Activated naive CD8-positive, alpha-beta T cell treated with anti-CD3 and anti-CD28 coated beads, Interleukin-2, amount 10 ng/mL, durations not matched to agents 7 days and 5 days (primary cell): ENCODE data around the gene CDIP1. TPM values are rescaled to one million over a fixed set of nuclear protein-coding genes. Genes with fewer than 3 reads are reported as not detected.

Experiments used
- ATAC-seq: fragments of 150-1000 bp; cut with Tn5 transposase; one replicate; pipeline ENCODE4 v1.10.0; 2021; ENCODE audit warnings: low read depth, moderate library complexity
- POLR2A ChIA-PET: fragments of 350-600 bp; sonication (Branson Sonifier 250); formaldehyde crosslinking; loops from one replicate; lab custom pipeline; 2021; ENCODE audit warnings: antibody characterized with exemption; lab: Charles Lee
- DNase-seq: peaks from one replicate; pipeline ENCODE4 v3.0.0; 2021
- H3K27ac Mint-ChIP-seq: one replicate; pipeline ENCODE4 v1.8.0; 2022; ENCODE audit warnings: mild to moderate bottlenecking, mixed read lengths
- H3K27me3 Mint-ChIP-seq: one replicate; pipeline ENCODE4 v1.8.0; 2022; ENCODE audit warnings: mild to moderate bottlenecking, moderate library complexity, mixed read lengths
- H3K36me3 Mint-ChIP-seq: one replicate; pipeline ENCODE4 v1.8.0; 2021; ENCODE audit warnings: mild to moderate bottlenecking, mixed read lengths
- H3K4me1 Mint-ChIP-seq: one replicate; pipeline ENCODE4 v1.8.0; 2021; ENCODE audit warnings: mixed read lengths
- H3K4me3 Mint-ChIP-seq: one replicate; pipeline ENCODE4 v1.8.0; 2022; ENCODE audit warnings: mild to moderate bottlenecking, moderate library complexity, mixed read lengths
- H3K9me3 Mint-ChIP-seq: one replicate; pipeline ENCODE4 v1.8.0; 2021; ENCODE audit warnings: mixed read lengths
- total RNA-seq, 2 experiments: library from RNA; stranded (reverse); gene quantifications; one replicate each; pipeline ENCODE4 v1.2.3, GENCODE V29; 2021

The CDIP1 gene
- total RNA-seq, 2 experiments from 2014 or later = 36.3 to 42.1 TPM

DNA sequence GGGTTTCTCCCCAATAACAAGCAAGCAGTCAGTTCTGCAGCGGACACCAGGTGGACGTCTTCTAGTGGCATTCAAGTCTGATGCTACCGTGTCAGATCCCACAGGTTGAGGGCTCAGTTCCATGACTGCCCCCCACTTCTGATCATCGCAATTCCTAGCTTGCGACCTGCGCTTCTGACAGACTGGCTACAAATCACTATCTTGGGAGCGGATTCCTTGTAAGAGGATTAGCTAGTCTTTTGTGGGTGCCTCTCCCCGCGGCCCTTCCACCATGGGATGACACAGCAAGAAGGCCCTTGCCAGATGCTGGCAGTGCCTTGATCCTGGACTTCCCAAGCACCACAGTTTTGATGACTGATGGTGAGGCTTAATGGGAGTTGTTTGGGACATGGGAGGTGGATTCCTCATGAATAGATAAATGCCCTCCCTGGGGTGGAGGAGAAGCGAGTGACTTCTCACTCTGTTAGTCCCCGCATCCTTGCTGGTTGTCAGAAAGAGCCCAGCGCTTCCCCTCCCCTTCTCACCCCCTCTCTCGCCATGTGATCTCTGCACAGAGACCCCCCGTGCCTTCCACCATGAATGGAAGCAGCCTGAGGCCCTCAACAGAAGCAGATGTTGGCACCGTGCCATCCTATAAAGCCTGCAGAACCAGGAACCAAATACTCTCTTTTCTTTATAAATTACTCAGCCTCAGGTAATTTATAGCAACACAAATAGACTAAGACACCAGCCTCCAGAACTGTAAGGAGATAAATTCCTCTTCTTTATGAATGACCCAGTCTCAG is 19.1 kb downstream of the CDIP1 start:
- POLR2A ChIA-PET = interaction anchor here (0.5 kb wide), 1 partner anchor 32 kb away, joined by 3 read pairs; no protein-coding TSS in a partner anchor
- no peak for DNase-seq
- Mint-ChIP-seq H3K9me3 (no peaks in the 10 kb centered on the region), H3K4me3 (no peak overlapping the region), H3K36me3 (peaks cover 11% of the 10 kb centered on the region), H3K27ac (peak overlapping the region; percentile 19), H3K27me3 (no peaks in the 10 kb centered on the region), H3K4me1 (peaks cover 36% of the 10 kb centered on the region)
- ATAC-seq = no peak

DNA sequence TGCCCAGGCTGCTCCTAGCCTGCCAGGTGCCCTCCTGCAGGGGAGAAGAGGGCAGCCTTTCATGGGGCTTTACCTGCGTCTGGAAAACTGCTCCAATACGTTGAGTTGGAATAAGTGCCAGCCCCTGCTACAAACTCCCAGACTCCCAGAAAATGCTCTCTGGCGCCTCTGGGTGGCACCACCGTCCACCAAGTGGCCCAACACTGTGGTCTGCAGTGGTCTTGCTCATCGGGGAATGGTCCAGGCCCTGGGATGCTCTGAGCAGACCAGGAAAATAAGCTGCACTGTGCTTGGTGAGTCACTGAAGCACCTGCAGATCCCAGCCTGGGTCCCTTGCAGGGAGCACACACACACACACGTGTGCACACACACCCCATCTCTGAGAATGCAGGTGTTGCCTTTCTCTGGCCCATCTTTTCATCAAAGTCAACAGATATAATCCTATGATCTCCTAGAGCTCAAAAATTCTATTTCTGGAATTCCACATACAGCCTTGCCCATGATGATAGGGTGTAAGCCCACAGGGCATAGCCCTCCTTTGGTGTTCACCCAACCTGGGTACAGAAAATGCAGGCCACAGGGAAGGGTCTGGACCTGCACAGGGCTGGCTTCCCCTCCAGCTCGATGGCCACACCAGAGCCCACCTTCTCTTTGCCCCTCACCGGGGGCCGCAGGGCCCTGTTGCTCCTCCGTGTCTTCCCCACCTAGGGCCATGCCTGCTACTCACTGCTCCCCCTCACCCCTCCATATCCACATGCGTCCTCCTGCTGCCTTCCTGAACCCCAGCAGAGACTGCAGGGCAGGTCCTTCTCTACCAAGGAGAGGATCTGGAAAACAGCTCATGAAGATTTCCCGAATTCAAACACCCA is 20.5 kb downstream of the CDIP1 start:
- Mint-ChIP-seq H3K9me3 (no peaks in the 10 kb centered on the region), H3K27me3 (no peaks in the 10 kb centered on the region), H3K4me1 (peaks cover 43% of the 10 kb centered on the region), H3K27ac (peak overlapping the region; percentile 80), H3K4me3 (no peak overlapping the region), H3K36me3 (peaks cover 9% of the 10 kb centered on the region)
- ATAC-seq (no peak), DNase-seq (no peak)
- POLR2A ChIA-PET = no interaction called here

- ATAC-seq = no peak
- POLR2A ChIA-PET = interaction anchor here (0.7 to 2.5 kb wide), 8 partner anchors 10 to 219 kb away, joined by 3 to 21 read pairs (median 4); partner anchors contain the start of genes CDIP1, CORO7, DNAAF8 and HMOX2
These were observed 22.9 kb downstream of the CDIP1 start for GRCh38 chr16:4515611-4516233.

DNA sequence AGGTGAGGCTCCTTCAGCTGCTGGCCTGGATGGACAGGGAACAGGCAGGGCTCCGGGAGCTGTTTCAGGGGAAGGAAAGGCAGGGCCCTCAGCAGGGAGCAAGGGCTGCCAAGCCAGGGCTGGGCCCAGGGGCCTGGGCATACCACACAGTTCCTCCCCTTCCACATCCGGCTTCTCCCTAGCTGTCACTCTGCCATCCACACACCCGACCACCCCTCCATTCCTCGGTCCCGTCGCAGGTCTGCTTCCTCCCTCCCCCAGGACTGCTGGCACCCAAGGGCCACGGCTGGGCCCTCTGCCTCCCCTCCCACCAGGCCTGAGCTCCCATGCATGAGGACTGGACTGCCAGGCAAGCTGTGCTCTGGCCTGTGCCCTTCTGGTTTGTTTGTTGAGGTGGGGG is 24.0 kb downstream of the CDIP1 start:
- ATAC-seq (peak; percentile 27), DNase-seq (peak; percentile 46)
- Mint-ChIP-seq H3K4me1 (peaks cover 51% of the 10 kb centered on the region), H3K36me3 (peaks cover 19% of the 10 kb centered on the region), H3K9me3 (no peaks in the 10 kb centered on the region), H3K27ac (peak overlapping the region; percentile 87), H3K4me3 (peak overlapping the region; percentile 77), H3K27me3 (no peaks in the 10 kb centered on the region)
- POLR2A ChIA-PET = interaction anchor here (0.9 to 2.5 kb wide), 8 partner anchors 9 to 220 kb away, joined by 3 to 21 read pairs (median 4); partner anchors contain the start of genes CDIP1, DNAAF8 and HMOX2

More at GRCh38 chr16:4515611-4516233, 22.9 kb downstream of the CDIP1 start:
- Mint-ChIP-seq H3K4me1 (peaks cover 51% of the 10 kb centered on the region), H3K36me3 (peaks cover 15% of the 10 kb centered on the region), H3K4me3 (peak overlapping the region; percentile 77), H3K27ac (peak overlapping the region; percentile 87), H3K27me3 (no peaks in the 10 kb centered on the region), H3K9me3 (no peaks in the 10 kb centered on the region)
- no peak for DNase-seq

DNA sequence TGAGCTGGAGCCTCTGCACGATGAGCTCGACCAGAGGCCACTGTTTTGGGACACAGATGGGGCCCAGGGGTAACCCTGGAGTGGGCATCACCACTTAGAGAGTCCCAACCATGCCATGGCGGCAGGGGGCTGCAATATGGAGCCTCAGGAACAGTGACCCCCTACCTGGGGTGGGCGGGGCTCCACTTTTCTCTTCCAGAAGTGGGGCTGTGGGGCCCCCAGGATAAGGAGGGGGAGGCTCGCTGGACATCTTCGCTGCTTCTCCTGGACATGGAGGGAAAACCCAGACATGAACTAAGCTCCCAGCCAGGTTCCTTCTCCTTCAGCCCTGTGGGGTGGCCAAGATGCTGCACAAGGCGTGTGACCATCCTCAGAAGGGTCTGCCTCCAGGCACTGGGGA is 24.7 kb downstream of the CDIP1 start:
- DNase-seq = no peak
- POLR2A ChIA-PET = interaction anchor here (2.0 to 2.5 kb wide), 4 partner anchors 8 to 37 kb away, joined by 5 to 21 read pairs (median 12); partner anchors contain the start of genes CDIP1 and HMOX2
- no peak for ATAC-seq
- H3K27ac Mint-ChIP-seq = peak overlapping the region; percentile 87
- H3K36me3 Mint-ChIP-seq = peaks cover 21% of the 10 kb centered on the region
- peaks cover 51% of the 10 kb centered on the region for H3K4me1 Mint-ChIP-seq
- H3K9me3 Mint-ChIP-seq = no peaks in the 10 kb centered on the region
- no peaks in the 10 kb centered on the region for H3K27me3 Mint-ChIP-seq
- no peak overlapping the region for H3K4me3 Mint-ChIP-seq

GRCh38 chr16:4513086-4513860 is 25.3 kb downstream of the CDIP1 start:
- Mint-ChIP-seq H3K9me3 (no peaks in the 10 kb centered on the region), H3K27ac (peak overlapping the region; percentile 76), H3K27me3 (no peaks in the 10 kb centered on the region), H3K4me1 (peaks cover 51% of the 10 kb centered on the region), H3K4me3 (peak overlapping the region; percentile 35), H3K36me3 (peaks cover 23% of the 10 kb centered on the region)
- DNase-seq = no peak
- POLR2A ChIA-PET = interaction anchor here (2.0 to 2.5 kb wide), 3 partner anchors 8 to 36 kb away, joined by 11 to 21 read pairs (median 12); partner anchors contain the start of genes CDIP1 and HMOX2
- no peak for ATAC-seq

GRCh38 chr16:4512473-4512872 is 26.1 kb downstream of the CDIP1 start:
- POLR2A ChIA-PET = no interaction called here
- peaks cover 51% of the 10 kb centered on the region for H3K4me1 Mint-ChIP-seq
- no peaks in the 10 kb centered on the region for H3K9me3 Mint-ChIP-seq
- peaks cover 29% of the 10 kb centered on the region for H3K36me3 Mint-ChIP-seq
- DNase-seq = no peak
- H3K27me3 Mint-ChIP-seq = no peaks in the 10 kb centered on the region
- no peak overlapping the region for H3K4me3 Mint-ChIP-seq
- H3K27ac Mint-ChIP-seq = peak overlapping the region; percentile 74
- ATAC-seq = no peak

DNA sequence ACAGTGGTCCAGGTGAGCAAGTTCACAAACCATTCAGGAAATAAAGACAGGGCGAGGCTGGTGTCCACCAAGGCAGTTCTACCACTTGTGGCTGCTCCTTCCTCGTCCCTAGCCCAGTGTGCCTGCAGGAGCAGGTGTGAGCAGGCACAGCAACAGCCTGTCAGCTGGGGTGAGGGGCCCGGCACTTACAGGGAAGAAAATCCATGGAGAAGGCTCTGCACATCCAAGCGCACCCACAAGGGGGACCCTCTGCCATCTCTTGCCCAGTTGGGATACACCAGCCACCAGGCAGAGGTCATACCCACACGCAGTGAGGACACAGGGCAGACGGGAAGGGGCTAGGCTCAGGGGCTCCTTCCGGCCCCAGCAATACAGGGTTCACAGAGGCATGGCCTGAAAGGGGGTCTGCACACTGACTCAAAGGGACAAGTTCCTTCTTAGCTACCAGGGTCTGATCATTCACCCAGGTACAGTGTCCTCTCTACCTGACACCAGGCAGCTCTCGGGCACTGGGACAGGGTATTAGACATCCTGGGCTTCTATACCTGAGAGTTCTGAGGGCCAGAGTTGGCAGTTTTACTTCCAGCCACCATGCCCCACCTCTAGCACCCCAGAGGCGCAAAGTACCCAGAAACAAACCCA is 27.0 kb downstream of the CDIP1 start:
- POLR2A ChIA-PET = no interaction called here
- peak; percentile 50 for DNase-seq
- Mint-ChIP-seq H3K36me3 (peaks cover 32% of the 10 kb centered on the region), H3K4me1 (peaks cover 51% of the 10 kb centered on the region), H3K9me3 (no peaks in the 10 kb centered on the region), H3K27ac (peak overlapping the region; percentile 74), H3K27me3 (no peaks in the 10 kb centered on the region), H3K4me3 (peak overlapping the region; percentile 39)
- no peak for ATAC-seq

GRCh38 chr16:4510747-4511426 is 27.7 kb downstream of the CDIP1 start:
- no peaks in the 10 kb centered on the region for H3K27me3 Mint-ChIP-seq
- H3K9me3 Mint-ChIP-seq = no peaks in the 10 kb centered on the region
- peaks cover 34% of the 10 kb centered on the region for H3K36me3 Mint-ChIP-seq
- peaks cover 52% of the 10 kb centered on the region for H3K4me1 Mint-ChIP-seq
- H3K4me3 Mint-ChIP-seq = peak overlapping the region; percentile 39
- ATAC-seq = no peak
- POLR2A ChIA-PET = interaction anchor here (1.6 to 5.9 kb wide), 2 partner anchors 35 to 39 kb away, joined by 6 to 45 read pairs; partner anchors contain the start of gene HMOX2
- peak overlapping the region; percentile 74 for H3K27ac Mint-ChIP-seq
- DNase-seq = no peak

- no peak for DNase-seq
- Mint-ChIP-seq H3K4me1 (peaks cover 51% of the 10 kb centered on the region), H3K4me3 (no peak overlapping the region), H3K9me3 (no peaks in the 10 kb centered on the region), H3K36me3 (peaks cover 33% of the 10 kb centered on the region), H3K27me3 (no peaks in the 10 kb centered on the region), H3K27ac (peak overlapping the region; percentile 38)
- POLR2A ChIA-PET = interaction anchor here (1.6 to 5.9 kb wide), 2 partner anchors 34 to 39 kb away, joined by 6 to 45 read pairs; partner anchors contain the start of gene HMOX2
- no peak for ATAC-seq
These were observed 28.4 kb downstream of the CDIP1 start for GRCh38 chr16:4510131-4510530.

- peaks cover 50% of the 10 kb centered on the region for H3K4me1 Mint-ChIP-seq
- POLR2A ChIA-PET = interaction anchor here (1.6 to 7.2 kb wide), 3 partner anchors 33 to 40 kb away, joined by 6 to 105 read pairs (median 45); partner anchors contain the start of genes HMOX2 and NMRAL1
- H3K36me3 Mint-ChIP-seq = peaks cover 36% of the 10 kb centered on the region
- no peak for DNase-seq
- H3K27me3 Mint-ChIP-seq = no peaks in the 10 kb centered on the region
- no peaks in the 10 kb centered on the region for H3K9me3 Mint-ChIP-seq
- no peak overlapping the region for H3K4me3 Mint-ChIP-seq
- H3K27ac Mint-ChIP-seq = no peak overlapping the region
- no peak for ATAC-seq
These were observed 29.2 kb downstream of the CDIP1 start for GRCh38 chr16:4509420-4509819.
